ENCODE data around the gene NRTN.

Gene NRTN

GRCh38 chr19:5814123-5814851 lies 9.4 kb downstream of the NRTN start:
- TF ChIP-seq SPI1 (IDR thresholded peaks at IDR 0.05; ENCODE audit: borderline replicate concordance, low read depth) (no peak), REST (IDR thresholded peaks at IDR 0.05; ENCODE audit: insufficient replicate concordance, low read depth) (no peak), CTCF (IDR thresholded peaks at IDR 0.05; ENCODE audit: insufficient read depth, low read length) (no peak), GABPA (IDR thresholded peaks at IDR 0.05; ENCODE audit: low read depth) (no peak), POLR2AphosphoS5 (IDR thresholded peaks at IDR 0.05; ENCODE audit: low read depth) (no peak)
- H3K4me3 ChIP-seq (replicated peaks; ENCODE audit: insufficient read depth, low read length): no peak overlapping the region
- DNase-seq (ENCODE audit: low read depth in 1 of 2, low spot score in 1 of 2): no peak
- no peak overlapping the region for H3K27ac ChIP-seq (replicated peaks)
- H3K27me3 ChIP-seq (ENCODE audit: insufficient read depth, poor library complexity, severe bottlenecking): peaks cover 6% of the 10 kb centered on the region

- no peak for DNase-seq (ENCODE audit: low read depth in 1 of 2, low spot score in 1 of 2)
- Histone ChIP-seq H3K4me3 (replicated peaks; ENCODE audit: insufficient read depth, low read length) (no peak overlapping the region), H3K27me3 (ENCODE audit: insufficient read depth, poor library complexity, severe bottlenecking) (peaks cover 6% of the 10 kb centered on the region), H3K27ac (replicated peaks) (no peak overlapping the region)
- TF ChIP-seq REST (IDR thresholded peaks at IDR 0.05; ENCODE audit: insufficient replicate concordance, low read depth) (no peak), SPI1 (IDR thresholded peaks at IDR 0.05; ENCODE audit: borderline replicate concordance, low read depth) (no peak), GABPA (IDR thresholded peaks at IDR 0.05; ENCODE audit: low read depth) (no peak), CTCF (IDR thresholded peaks at IDR 0.05; ENCODE audit: insufficient read depth, low read length) (no peak), POLR2AphosphoS5 (IDR thresholded peaks at IDR 0.05; ENCODE audit: low read depth) (no peak)
Measured at GRCh38 chr19:5814852-5815246, 10.0 kb downstream of the NRTN start.

- TF ChIP-seq GABPA (IDR thresholded peaks at IDR 0.05; ENCODE audit: low read depth): no peak
- Histone ChIP-seq H3K4me3 (replicated peaks; ENCODE audit: insufficient read depth, low read length) (no peak overlapping the region), H3K27me3 (ENCODE audit: insufficient read depth, poor library complexity, severe bottlenecking) (peaks cover 6% of the 10 kb centered on the region), H3K27ac (replicated peaks) (no peak overlapping the region)
- no peak for DNase-seq (ENCODE audit: low read depth in 1 of 2, low spot score in 1 of 2)
Measured at GRCh38 chr19:5817218-5817617, 12.4 kb downstream of the NRTN start.

GRCh38 chr19:5818594-5818993 lies 13.7 kb downstream of the NRTN start:
- TF ChIP-seq POLR2AphosphoS5 (IDR thresholded peaks at IDR 0.05; ENCODE audit: low read depth): no peak
- TF ChIP-seq SPI1 (IDR thresholded peaks at IDR 0.05; ENCODE audit: borderline replicate concordance, low read depth): no peak
- no peak for TF ChIP-seq REST (IDR thresholded peaks at IDR 0.05; ENCODE audit: insufficient replicate concordance, low read depth)
- TF ChIP-seq GABPA (IDR thresholded peaks at IDR 0.05; ENCODE audit: low read depth): no peak
- no peak for TF ChIP-seq CTCF (IDR thresholded peaks at IDR 0.05; ENCODE audit: insufficient read depth, low read length)
- no peak overlapping the region for H3K27ac ChIP-seq (replicated peaks)
- H3K4me3 ChIP-seq (replicated peaks; ENCODE audit: insufficient read depth, low read length): no peak overlapping the region
- no peak for DNase-seq (ENCODE audit: low read depth in 1 of 2, low spot score in 1 of 2)
- peaks cover 6% of the 10 kb centered on the region for H3K27me3 ChIP-seq (ENCODE audit: insufficient read depth, poor library complexity, severe bottlenecking)
